MM.1S (cell line): ENCODE measurements around the gene PANK2.

ENCODE experiments used
- CTCF ChIP-seq: fragments of 300-600 bp; sonication (generic); IDR thresholded peaks from 2 replicates; pipeline ENCODE4 v1.5.1; 2016; ENCODE audit warnings: antibody characterized with exemption, low read length, mixed read lengths
- EZH2 ChIP-seq: fragments of 300-600 bp; sonication (generic); optimal IDR thresholded peaks from 2 replicates; pipeline ENCODE3; 2017; ENCODE audit warnings: low read depth, mild to moderate bottlenecking, antibody characterized with exemption, low read length, mixed read lengths

GRCh38 chr20:3911956-3912355 is 22.8 kb downstream of the PANK2 start:
- TF ChIP-seq CTCF (no peak), EZH2 (no peak)
